ENCODE data around the gene ARID1A. TPM values are rescaled to one million over a fixed set of nuclear protein-coding genes. Genes with fewer than 3 reads are reported as not detected.

ARID1A gene
- total and polyA plus RNA-seq, 9 of the 15 experiments (the other 6 are each of a cell fraction or from before 2014, with no cell fraction given) = 8.3 to 88.3 (median 22.5) TPM

DNA sequence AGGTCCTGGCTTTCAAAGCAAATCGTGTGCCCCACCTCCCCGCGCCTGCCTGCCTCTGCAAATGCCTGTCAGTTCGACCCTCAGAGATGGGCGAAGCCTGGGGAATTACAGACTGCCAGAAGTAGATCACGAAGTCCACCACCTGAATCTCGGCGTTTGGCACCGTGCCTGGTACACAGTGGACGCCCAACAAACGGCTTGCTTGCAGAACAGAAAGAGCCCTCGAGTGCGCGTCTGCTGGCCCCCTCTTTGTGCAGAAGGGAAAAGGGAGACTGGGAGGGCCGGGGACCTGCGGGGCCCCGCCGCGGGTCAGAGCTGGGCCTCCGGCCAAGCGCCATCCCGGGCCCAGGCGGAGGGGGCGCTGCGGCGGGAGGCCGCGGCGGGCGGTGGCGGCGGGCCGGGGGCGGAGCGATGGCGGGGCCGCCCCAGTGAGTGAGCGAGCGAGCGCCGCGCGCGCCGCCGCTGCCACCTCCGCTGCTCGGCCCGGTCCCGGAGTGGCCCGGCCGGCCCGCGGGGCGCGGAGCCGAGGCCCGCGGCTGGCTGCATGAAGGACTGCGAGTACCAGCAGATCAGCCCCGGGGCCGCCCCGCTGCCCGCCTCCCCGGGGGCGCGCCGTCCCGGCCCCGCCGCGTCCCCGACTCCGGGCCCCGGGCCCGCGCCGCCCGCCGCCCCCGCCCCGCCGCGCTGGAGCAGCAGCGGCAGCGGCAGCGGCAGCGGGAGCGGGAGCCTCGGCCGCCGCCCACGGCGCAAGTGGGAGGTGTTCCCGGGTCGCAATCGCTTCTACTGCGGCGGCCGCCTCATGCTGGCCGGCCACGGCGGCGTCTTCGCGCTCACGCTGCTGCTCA, 130.7 kb downstream of the ARID1A start, which contains the start of gene ZDHHC18 (continued):
- TF ChIP-seq, protein P1, sequence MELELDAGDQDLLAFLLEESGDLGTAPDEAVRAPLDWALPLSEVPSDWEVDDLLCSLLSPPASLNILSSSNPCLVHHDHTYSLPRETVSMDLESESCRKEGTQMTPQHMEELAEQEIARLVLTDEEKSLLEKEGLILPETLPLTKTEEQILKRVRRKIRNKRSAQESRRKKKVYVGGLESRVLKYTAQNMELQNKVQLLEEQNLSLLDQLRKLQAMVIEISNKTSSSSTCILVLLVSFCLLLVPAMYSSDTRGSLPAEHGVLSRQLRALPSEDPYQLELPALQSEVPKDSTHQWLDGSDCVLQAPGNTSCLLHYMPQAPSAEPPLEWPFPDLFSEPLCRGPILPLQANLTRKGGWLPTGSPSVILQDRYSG (tag; conservative IDR thresholded peaks at IDR 0.05; ENCODE audit: low read depth) = no peak
- TF ChIP-seq SMC3 (conservative IDR thresholded peaks at IDR 0.05; ENCODE audit: insufficient read depth, low read depth, low read length) (no peak), ZKSCAN3 (CRISPR knock-in tag; IDR thresholded peaks at IDR 0.05) (no peak), RB1 (IDR thresholded peaks at IDR 0.05; ENCODE audit: low read depth) (peak; percentile 93), ZNF77 (CRISPR knock-in tag; IDR thresholded peaks at IDR 0.05) (no peak), ERF (CRISPR knock-in tag; IDR thresholded peaks at IDR 0.05) (peak; percentile 60), CREB1 (IDR thresholded peaks at IDR 0.05) (no peak), CREB1 (CRISPR knock-in tag; IDR thresholded peaks at IDR 0.05) (no peak), FOXP4 (CRISPR knock-in tag; IDR thresholded peaks at IDR 0.05; ENCODE audit: borderline replicate concordance) (no peak), NCOA1 (IDR thresholded peaks at IDR 0.05; ENCODE audit: low read depth) (no peak), PHTF2 (CRISPR knock-in tag; IDR thresholded peaks at IDR 0.05) (no peak), TEAD4 (IDR thresholded peaks at IDR 0.05; ENCODE audit: low read length) (no peak), TEAD4 (CRISPR knock-in tag; IDR thresholded peaks at IDR 0.05; ENCODE audit: borderline replicate concordance) (no peak), MCM7 (IDR thresholded peaks at IDR 0.05) (no peak), RBFOX2 (IDR thresholded peaks at IDR 0.05; ENCODE audit: low read depth, low read length) (peak; percentile 60), ZNF263 (CRISPR knock-in tag; IDR thresholded peaks at IDR 0.05; ENCODE audit: borderline replicate concordance) (no peak; the same call in 1 of the 2 replicates), RAD21 (CRISPR knock-in tag; conservative IDR thresholded peaks at IDR 0.05 in 1 of 2, IDR thresholded peaks at IDR 0.05 in 1 of 2) (0 out of 4 replicates have a peak, but pooled peaks of 1 of the 2 experiments have one; percentile 7), CEBPB (tag; IDR thresholded peaks at IDR 0.05) (no peak)
- TF ChIP-seq, protein P2, sequence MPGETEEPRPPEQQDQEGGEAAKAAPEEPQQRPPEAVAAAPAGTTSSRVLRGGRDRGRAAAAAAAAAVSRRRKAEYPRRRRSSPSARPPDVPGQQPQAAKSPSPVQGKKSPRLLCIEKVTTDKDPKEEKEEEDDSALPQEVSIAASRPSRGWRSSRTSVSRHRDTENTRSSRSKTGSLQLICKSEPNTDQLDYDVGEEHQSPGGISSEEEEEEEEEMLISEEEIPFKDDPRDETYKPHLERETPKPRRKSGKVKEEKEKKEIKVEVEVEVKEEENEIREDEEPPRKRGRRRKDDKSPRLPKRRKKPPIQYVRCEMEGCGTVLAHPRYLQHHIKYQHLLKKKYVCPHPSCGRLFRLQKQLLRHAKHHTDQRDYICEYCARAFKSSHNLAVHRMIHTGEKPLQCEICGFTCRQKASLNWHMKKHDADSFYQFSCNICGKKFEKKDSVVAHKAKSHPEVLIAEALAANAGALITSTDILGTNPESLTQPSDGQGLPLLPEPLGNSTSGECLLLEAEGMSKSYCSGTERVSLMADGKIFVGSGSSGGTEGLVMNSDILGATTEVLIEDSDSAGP (CRISPR knock-in tag; IDR thresholded peaks at IDR 0.05) = no peak
- TF ChIP-seq, protein P3, sequence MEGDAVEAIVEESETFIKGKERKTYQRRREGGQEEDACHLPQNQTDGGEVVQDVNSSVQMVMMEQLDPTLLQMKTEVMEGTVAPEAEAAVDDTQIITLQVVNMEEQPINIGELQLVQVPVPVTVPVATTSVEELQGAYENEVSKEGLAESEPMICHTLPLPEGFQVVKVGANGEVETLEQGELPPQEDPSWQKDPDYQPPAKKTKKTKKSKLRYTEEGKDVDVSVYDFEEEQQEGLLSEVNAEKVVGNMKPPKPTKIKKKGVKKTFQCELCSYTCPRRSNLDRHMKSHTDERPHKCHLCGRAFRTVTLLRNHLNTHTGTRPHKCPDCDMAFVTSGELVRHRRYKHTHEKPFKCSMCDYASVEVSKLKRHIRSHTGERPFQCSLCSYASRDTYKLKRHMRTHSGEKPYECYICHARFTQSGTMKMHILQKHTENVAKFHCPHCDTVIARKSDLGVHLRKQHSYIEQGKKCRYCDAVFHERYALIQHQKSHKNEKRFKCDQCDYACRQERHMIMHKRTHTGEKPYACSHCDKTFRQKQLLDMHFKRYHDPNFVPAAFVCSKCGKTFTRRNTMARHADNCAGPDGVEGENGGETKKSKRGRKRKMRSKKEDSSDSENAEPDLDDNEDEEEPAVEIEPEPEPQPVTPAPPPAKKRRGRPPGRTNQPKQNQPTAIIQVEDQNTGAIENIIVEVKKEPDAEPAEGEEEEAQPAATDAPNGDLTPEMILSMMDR (IDR thresholded peaks at IDR 0.05 in 2 of 3, conservative IDR thresholded peaks at IDR 0.05 in 1 of 3; ENCODE audit: insufficient read depth in 2 of 3, low read depth in 1 of 3, low read length in 3 of 3) = peak; percentile 56 to 74 (median 64)

Data from K562 (cell line).